NB4 (cell line): ENCODE measurements around the gene DENND4B.
"Not testable (repeated sequence)": the region's sequence is repeated elsewhere in the genome, so short reads cannot be mapped to it uniquely, and the experiment has no call there.

Source experiments
- TF ChIP-seq, protein P1 (sequence below): IDR thresholded peaks from one replicate; pipeline ENCODE4 v1.5.1; 2012; ENCODE audit warnings: low read depth, low read length
- TF ChIP-seq, protein P2 (sequence below): IDR thresholded peaks from 2 replicates; pipeline ENCODE4 v1.6.1; 2011; ENCODE audit warnings: low read depth, low read length

DNA sequence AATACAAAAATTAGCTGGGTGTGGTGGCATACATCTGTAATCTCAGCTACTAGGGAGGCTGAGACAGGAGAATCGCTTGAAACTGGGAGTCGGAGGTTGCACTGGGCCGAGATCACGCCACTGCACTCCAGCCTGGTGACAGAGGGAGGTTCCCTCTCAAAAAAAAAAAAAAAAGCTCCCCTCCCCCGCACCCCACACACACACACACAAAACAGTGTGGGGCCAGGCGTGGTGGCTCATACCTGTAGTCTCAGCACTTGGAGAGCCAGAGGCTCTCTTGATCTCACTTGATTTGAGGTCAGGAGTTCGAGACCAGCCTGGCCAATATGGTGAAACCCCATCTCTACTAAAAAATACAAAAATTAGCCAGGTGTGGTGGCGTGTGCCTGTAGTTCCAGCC, 40.6 kb downstream of the DENND4B start:
- TF ChIP-seq, protein P1, sequence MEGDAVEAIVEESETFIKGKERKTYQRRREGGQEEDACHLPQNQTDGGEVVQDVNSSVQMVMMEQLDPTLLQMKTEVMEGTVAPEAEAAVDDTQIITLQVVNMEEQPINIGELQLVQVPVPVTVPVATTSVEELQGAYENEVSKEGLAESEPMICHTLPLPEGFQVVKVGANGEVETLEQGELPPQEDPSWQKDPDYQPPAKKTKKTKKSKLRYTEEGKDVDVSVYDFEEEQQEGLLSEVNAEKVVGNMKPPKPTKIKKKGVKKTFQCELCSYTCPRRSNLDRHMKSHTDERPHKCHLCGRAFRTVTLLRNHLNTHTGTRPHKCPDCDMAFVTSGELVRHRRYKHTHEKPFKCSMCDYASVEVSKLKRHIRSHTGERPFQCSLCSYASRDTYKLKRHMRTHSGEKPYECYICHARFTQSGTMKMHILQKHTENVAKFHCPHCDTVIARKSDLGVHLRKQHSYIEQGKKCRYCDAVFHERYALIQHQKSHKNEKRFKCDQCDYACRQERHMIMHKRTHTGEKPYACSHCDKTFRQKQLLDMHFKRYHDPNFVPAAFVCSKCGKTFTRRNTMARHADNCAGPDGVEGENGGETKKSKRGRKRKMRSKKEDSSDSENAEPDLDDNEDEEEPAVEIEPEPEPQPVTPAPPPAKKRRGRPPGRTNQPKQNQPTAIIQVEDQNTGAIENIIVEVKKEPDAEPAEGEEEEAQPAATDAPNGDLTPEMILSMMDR = not testable (repeated sequence)
- TF ChIP-seq, protein P2, sequence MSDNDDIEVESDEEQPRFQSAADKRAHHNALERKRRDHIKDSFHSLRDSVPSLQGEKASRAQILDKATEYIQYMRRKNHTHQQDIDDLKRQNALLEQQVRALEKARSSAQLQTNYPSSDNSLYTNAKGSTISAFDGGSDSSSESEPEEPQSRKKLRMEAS = not testable (repeated sequence)
